PC-3 (cell line): ENCODE data around the gene LMX1A.

Experiments used
- EZH2 ChIP-seq: fragments of 300-600 bp; sonication (generic); IDR thresholded peaks from one replicate; pipeline ENCODE4 v1.6.1; 2017; ENCODE audit warnings: antibody characterized with exemption, mild to moderate bottlenecking, low read length; ENCODE audit not compliant: unreplicated experiment
- EZH2phosphoT487 ChIP-seq: fragments of 300-600 bp; sonication (generic); IDR thresholded peaks from 2 replicates; pipeline ENCODE4 v1.6.1; 2018; ENCODE audit warnings: mild to moderate bottlenecking, antibody characterized with exemption, low read length, borderline replicate concordance
- TF ChIP-seq, protein P1 (sequence below): fragments of 300-600 bp; sonication (generic); conservative IDR thresholded peaks from 2 replicates; pipeline ENCODE4 v1.5.1; 2017; ENCODE audit warnings: antibody characterized with exemption, low read depth, mild to moderate bottlenecking, low read length

DNA sequence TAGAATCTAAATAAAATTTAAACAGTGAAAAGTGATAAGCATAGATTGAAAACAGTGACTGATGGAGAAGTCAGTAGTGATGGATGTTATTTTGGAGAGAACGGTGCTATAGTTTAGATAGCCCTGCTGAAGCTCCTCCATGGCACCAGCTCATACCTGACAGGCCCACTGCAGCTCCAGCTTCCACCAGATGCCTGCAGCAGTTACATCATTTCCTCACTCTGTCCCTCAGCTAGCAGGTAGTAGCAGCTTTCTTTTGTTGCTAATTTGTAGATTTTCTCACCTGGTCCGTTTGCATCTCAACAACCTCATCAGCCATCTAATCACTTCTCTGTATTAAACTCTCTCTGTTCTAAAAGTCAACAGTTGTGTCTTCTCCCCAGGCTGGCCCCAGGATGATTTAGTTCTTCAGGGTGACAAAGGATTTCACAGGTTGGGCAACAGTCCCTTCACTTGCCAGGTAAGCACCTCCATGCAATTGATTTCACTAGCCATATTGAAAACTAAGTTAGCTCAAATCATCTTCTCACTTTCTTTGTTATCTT lies 128.3 kb downstream of the LMX1A start:
- TF ChIP-seq, protein P1, sequence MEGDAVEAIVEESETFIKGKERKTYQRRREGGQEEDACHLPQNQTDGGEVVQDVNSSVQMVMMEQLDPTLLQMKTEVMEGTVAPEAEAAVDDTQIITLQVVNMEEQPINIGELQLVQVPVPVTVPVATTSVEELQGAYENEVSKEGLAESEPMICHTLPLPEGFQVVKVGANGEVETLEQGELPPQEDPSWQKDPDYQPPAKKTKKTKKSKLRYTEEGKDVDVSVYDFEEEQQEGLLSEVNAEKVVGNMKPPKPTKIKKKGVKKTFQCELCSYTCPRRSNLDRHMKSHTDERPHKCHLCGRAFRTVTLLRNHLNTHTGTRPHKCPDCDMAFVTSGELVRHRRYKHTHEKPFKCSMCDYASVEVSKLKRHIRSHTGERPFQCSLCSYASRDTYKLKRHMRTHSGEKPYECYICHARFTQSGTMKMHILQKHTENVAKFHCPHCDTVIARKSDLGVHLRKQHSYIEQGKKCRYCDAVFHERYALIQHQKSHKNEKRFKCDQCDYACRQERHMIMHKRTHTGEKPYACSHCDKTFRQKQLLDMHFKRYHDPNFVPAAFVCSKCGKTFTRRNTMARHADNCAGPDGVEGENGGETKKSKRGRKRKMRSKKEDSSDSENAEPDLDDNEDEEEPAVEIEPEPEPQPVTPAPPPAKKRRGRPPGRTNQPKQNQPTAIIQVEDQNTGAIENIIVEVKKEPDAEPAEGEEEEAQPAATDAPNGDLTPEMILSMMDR, result no peak
- no peak for TF ChIP-seq EZH2phosphoT487
- TF ChIP-seq EZH2, result no peak
